DMS153 (cell line): ENCODE results near the gene FNIP1.
"Not testable (repeated sequence)": the region's sequence is repeated elsewhere in the genome, so short reads cannot be mapped to it uniquely, and the experiment has no call there.

Source experiments
- DNase-seq: peaks from one replicate; lab custom pipeline; 2025; lab: John Stamatoyannopoulos, UW

The FNIP1 gene

DNA sequence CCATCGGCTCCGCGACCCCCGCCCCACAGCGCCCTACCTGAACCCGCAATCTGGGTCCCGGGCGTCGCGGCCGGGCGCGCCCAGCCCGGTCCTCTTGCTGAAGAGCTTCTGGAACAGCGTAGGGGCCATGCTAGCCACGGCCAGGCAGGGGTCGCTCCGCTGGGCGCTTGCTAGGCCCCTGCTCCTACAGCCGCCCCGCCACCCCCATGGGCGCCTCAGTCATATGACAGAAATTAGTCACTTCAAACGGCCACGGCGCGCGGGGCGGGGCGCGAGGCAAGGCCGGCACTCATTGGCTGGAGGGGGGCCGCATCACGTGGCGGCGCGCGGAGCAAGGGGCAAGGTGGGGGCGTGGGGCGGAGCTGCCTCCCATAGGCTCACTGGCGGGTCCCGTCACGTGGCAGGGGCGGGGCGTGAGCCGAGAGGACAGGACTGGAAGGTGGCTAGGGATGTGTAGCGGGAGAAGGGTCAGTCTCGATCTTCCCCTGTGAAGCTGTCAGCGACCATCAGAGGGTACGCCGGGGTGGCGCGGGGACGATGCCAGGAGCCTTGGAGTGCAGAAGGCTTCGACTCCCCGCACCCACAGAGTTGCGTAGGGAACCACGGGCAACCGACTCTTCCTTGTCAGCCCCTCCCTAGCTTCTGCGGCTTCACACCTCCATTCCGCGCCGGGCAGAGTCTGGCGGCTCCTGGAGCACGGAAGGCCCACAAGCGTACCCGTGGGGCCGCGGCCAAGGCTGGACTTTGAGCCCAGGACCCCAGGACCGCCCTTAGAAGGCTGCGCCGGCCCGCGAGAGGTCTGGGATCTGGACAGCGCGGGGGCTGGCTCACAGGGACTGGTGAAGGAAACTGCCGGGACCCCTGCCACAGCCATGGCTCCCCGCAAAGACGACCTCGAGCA is at the start of gene FNIP1:
FNIP1 (minus strand) TSS at position 225 of the 901 bp plus-strand sequence; CDS start at position 129, 96 bp downstream.
- DNase-seq: peak; percentile 85

DNA sequence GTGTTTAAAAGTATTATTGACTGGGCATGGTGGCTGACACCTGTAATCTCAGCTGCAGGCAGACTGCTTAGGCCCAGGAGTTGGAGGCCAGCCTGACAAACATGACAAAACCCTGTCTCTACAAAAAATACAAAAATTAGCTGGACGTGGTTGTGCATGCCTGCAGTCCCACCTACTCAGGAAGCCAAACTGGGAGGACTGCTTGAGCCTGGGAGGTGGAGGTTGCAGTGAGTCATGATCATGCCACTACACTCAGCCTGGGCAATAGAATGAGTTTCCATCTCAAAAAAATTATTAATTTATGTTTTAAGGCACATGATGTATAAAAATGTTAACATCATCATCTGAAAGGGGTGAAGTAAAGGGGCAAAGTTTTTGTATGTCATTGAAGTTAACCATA is 49.7 kb upstream of the FNIP1 start:
- DNase-seq: no peak

- no peak for DNase-seq
Observed at GRCh38 chr5:131845828-131846227, 49.0 kb upstream of the FNIP1 start.

- DNase-seq: not testable (repeated sequence)
Observed at GRCh38 chr5:131842971-131843370, 46.2 kb upstream of the FNIP1 start.

DNA sequence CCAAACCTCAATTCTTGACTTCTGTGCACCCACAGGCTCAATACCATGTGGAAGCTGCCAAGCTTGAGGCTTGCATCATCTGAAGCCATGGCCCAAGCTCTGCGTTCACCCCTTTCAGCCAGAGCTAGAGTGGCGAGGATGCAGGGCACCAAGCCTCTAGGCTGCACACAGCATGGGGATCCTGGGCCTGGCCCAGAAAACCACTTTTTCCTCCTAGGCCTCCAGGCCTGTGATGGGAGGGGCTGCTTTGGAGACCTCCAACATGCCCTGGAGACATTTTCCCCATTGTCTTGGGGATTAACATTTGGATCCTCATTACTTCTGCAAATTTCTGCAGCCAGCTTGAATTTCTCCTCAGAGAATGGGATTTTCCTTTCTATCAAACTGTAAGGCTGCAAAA is 35.9 kb upstream of the FNIP1 start:
- not testable (repeated sequence) for DNase-seq

- DNase-seq: no peak
Observed at GRCh38 chr5:131825404-131826013, 28.7 kb upstream of the FNIP1 start.

GRCh38 chr5:131824631-131825030 is 27.8 kb upstream of the FNIP1 start:
- no peak for DNase-seq

GRCh38 chr5:131821221-131821620 is 24.4 kb upstream of the FNIP1 start:
- no peak for DNase-seq

GRCh38 chr5:131818001-131818724 is 21.3 kb upstream of the FNIP1 start:
- no peak for DNase-seq

DNA sequence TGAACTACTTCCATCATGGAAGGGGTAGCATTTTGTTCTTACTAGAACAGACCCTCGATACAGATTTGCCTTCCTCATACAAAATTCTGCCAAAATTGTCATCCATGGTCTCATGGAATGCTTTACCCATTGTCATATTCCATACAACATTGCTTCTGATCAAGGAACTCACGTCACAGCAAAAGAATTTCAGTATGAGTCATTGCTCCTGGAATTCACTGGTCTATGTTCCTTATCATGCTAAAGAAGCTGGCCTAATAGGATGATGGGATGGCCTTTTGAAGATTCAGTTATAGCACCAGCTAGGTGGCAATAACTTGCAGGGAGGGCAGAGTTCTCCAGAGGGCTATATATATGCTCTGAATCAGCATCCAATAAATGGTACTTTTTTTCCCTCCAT is 18.2 kb upstream of the FNIP1 start:
- no peak for DNase-seq

DNA sequence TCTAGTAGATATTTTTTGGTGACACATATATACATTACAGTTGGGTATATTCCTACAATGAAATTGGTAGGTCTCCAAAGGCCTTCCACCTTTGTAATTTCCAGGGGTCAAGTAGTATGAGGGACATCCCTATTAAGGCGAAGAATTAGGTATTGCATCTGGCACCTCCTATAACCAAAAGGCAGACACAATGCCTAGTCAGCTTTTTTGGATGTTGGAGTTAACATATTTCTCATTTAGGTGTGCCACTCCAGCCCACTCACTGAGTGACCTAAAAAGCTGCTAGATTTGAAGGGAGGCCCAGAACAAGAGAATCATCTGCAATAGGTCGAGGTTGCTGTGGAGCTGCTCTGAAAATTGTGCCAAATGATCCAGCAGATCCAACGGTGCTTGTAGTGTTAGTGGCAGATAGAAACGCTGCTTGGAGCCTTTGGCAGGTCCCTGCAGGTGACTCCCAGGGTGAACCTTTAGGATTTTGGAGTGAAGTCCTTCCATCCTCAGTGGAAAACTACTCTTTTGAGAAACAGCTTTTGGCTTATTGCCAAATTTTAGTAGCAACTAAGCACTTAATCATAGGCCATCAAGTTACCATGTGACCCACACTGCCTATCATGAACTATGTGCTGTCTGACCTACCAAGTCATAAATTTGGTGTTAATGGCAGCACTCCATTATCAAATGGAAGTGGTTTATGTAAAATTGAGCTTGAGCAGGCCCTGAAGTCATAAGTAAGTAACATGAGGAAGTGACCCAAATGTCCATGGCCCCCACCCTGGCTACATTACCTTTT is 15.7 kb upstream of the FNIP1 start:
- no peak for DNase-seq

DNA sequence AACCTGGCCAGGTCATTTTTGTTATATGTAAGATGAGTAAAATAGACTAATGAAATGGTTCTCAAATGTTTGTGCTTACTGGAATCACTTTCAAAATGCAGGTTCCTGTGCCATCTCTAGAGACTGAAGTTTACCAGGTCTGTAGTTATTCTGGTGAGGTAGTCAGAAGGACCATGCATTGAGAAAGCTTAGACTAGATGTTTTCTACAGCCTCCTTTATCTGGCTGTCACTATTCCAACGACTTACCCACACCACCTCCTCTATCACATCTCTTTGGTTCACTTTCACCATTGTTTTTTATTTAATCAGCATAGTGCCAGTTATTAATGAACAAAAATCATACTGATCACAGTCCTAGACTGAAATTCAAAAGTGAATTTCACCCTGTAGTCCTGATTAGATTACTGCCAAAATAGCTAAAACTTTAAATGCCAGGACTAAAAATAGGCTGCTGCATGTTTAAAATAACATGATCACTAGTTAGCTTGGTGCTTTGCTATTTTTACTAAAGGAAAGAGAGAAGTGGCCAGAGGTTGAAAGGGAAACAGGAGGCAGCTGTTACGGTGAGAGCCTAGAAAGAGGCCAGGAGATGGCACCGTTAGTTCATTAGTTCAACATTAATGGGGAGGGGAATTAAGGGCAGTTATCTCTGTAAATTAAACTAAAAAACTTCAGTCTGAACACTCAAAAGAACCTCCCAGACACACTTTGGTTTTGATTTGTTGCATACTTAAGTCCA is 13.9 kb upstream of the FNIP1 start:
- DNase-seq: no peak

GRCh38 chr5:131795879-131796792 is 681 bp downstream of the FNIP1 start:
- no peak for DNase-seq

DNA sequence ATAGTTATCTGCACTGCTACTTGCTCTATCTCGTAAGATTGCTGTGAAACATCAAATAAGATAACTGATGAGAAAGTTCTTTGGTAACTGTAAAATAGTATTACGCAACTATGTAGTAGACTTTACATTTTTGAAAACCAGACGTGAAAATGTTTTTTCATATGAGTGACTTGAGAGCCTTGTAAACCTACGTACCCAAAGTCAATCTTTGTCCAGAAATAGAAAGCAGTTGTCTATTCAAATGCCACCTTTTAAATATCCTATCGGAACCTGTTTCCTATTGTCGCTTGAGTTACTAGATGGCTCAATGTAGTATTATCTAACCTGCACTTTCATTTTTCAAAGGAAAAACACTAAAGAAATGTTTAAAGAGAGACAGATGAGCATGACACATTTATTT is 1.6 kb downstream of the FNIP1 start:
- no peak for DNase-seq

GRCh38 chr5:131794586-131794985 is 2.2 kb downstream of the FNIP1 start:
- no peak for DNase-seq

DNA sequence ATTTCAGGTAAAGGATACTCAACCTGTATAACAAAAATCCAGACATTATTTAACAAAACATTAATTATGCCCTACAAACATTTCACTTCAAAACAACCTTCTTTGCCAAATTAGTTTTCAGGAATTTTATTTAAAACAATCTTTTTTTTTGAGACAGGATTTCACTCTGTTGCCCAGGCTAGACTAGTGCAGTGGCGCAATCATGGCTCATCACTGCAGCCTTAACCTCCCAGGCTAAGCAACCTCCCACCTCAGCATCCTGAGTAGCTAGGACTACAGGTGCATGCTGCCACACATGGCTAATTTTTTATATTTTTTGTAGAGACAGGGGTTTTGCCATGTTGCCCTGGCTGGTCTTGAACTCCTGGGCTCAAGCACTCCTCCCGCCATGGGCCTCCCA is 3.9 kb downstream of the FNIP1 start:
- DNase-seq: no peak

GRCh38 chr5:131791866-131792265 is 5.0 kb downstream of the FNIP1 start:
- no peak for DNase-seq

DNA sequence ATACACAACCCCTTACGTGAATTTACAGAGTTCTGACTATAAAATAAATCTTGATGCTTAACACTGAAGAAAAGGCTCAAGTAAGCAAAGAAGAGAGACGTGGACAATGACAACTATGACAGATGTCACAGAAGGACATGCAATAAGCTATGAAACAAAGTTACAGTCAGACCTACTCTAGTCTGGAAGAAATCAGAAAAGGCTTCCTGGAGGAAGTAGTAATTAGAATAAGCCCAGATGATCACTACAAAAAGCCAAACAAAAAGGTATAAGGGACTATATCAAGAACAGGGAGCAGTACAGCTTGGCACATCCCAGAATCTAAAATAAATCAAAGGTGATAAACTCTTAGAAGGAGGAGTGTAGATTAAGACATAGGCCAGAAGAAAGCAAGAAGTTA is 6.3 kb downstream of the FNIP1 start:
- DNase-seq: no peak

- no peak for DNase-seq
Observed at GRCh38 chr5:131789765-131790164, 7.1 kb downstream of the FNIP1 start.

DNA sequence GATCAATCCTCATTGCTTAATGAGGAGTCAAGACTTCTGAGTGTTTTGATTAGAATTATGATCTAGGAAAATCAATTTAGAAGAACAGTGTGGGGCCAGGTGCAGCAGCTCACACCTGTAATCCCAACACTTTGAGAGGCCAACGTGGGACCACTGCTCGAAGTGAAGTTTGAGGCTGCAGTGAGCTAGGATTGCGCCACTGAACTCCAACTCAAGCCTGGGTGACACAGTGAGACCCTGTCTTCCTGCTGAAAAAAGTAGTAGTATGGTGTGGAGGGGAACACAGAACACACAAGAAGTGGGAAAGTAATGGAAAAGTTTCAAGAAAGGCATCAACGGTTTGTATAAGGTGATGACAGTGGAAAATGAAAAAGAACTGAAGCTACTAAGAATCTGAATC is 9.1 kb downstream of the FNIP1 start:
- no peak for DNase-seq
